ENCODE results near the gene LCOR. TPM values are rescaled to one million over a fixed set of nuclear protein-coding genes. Genes with fewer than 3 reads are reported as not detected.

LCOR gene
- total and polyA plus RNA-seq, 4 experiments from 2014 or later: 15.0 to 44.9 (median 32.6) TPM

GRCh38 chr10:97034301-97034700 lies 202.2 kb downstream of the LCOR start:
- CTCF ChIA-PET (ENCODE audit: partially characterized antibody): interaction anchor here (0.7 to 5.7 kb wide), 4 partner anchors 8 to 176 kb away, joined by 3 to 86 read pairs (median 46); no protein-coding TSS in a partner anchor
- DNase-seq: no peak
- peaks cover 7 to 10% of the 10 kb centered on the region in 2 donors for H3K27me3 Mint-ChIP-seq

GRCh38 chr10:97034958-97035769 lies 203.1 kb downstream of the LCOR start:
- intact Hi-C loops (cut with micrococcal nuclease): no loop called here
- Histone ChIP-seq H3K9me3 (ENCODE audit: control insufficient read depth in 1 of 2, low read length in 2 of 2) (no peaks in the 10 kb centered on the region), H3K27ac (ENCODE audit: low read depth, low read length) (no peak overlapping the region), H3K4me1 (ENCODE audit: insufficient read depth, low read length) (no peaks in the 10 kb centered on the region), H3K27me3 (ENCODE audit: insufficient read depth, low read length) (no peaks in the 10 kb centered on the region), H3K4me3 (ENCODE audit: low read length in 2 of 2) (no peak overlapping the region), H3K36me3 (ENCODE audit: insufficient read depth, low read length) (no peaks in the 10 kb centered on the region)
- Mint-ChIP-seq H3K36me3 (no peaks in the 10 kb centered on the region), H3K27ac (no peak overlapping the region), H3K27me3 (peaks cover 4 to 10% of the 10 kb centered on the region in 2 donors), H3K4me3 (no peak overlapping the region), H3K9me3 (peaks cover 0 to 1% (median 0%) of the 10 kb centered on the region in 8 donors), H3K4me1 (peaks cover 7 to 19% (median 11%) of the 10 kb centered on the region in 4 donors)
- CTCF ChIA-PET (ENCODE audit: partially characterized antibody): interaction anchor here (0.7 to 5.7 kb wide), 6 partner anchors 9 to 199 kb away, joined by 3 to 86 read pairs (median 10); no protein-coding TSS in a partner anchor
- no peak for DNase-seq
- POLR2A ChIA-PET (ENCODE audit: partially characterized antibody): no interaction called here

More at GRCh38 chr10:97034301-97034700, 202.2 kb downstream of the LCOR start:
- Histone ChIP-seq H3K27ac (ENCODE audit: low read depth, low read length) (no peak overlapping the region), H3K4me1 (ENCODE audit: insufficient read depth, low read length) (no peaks in the 10 kb centered on the region), H3K36me3 (ENCODE audit: insufficient read depth, low read length) (no peaks in the 10 kb centered on the region), H3K27me3 (ENCODE audit: insufficient read depth, low read length) (no peaks in the 10 kb centered on the region), H3K4me3 (ENCODE audit: low read length in 2 of 2) (no peak overlapping the region), H3K9me3 (ENCODE audit: control insufficient read depth in 1 of 2, low read length in 2 of 2) (no peaks in the 10 kb centered on the region)
- H3K36me3 Mint-ChIP-seq: no peaks in the 10 kb centered on the region
- POLR2A ChIA-PET (ENCODE audit: partially characterized antibody): no interaction called here
- no peak overlapping the region for H3K4me3 Mint-ChIP-seq
- H3K9me3 Mint-ChIP-seq: peaks cover 0 to 1% (median 0%) of the 10 kb centered on the region in 8 donors
- intact Hi-C loops (cut with micrococcal nuclease): no loop called here
- no peak overlapping the region for H3K27ac Mint-ChIP-seq
- H3K4me1 Mint-ChIP-seq: peaks cover 7 to 19% (median 11%) of the 10 kb centered on the region in 4 donors

GRCh38 chr10:97037365-97038361 lies 205.6 kb downstream of the LCOR start:
- peak overlapping the region in 4 of 7 donors; percentile 16 to 57 (median 42) for H3K27ac Mint-ChIP-seq
- peaks cover 7 to 19% (median 11%) of the 10 kb centered on the region in 4 donors for H3K4me1 Mint-ChIP-seq
- no peak overlapping the region for H3K27ac ChIP-seq (ENCODE audit: low read depth, low read length)
- ChIA-PET POLR2A (ENCODE audit: partially characterized antibody) (no interaction called here), CTCF (ENCODE audit: partially characterized antibody) (interaction anchor here (0.7 to 5.7 kb wide), 26 partner anchors 9 to 399 kb away, joined by 3 to 86 read pairs (median 6); no protein-coding TSS in a partner anchor)
- intact Hi-C loops (cut with micrococcal nuclease): loop anchor here (1.0 kb wide), 1 partner anchor 173 kb away; no protein-coding TSS in a partner anchor
- no peaks in the 10 kb centered on the region for H3K36me3 Mint-ChIP-seq
- H3K9me3 Mint-ChIP-seq: peaks cover 0 to 1% (median 0%) of the 10 kb centered on the region in 8 donors
- peaks cover 4 to 10% of the 10 kb centered on the region in 2 donors for H3K27me3 Mint-ChIP-seq
- peak; percentile 51 to 64 (median 53) for DNase-seq
- no peaks in the 10 kb centered on the region for H3K9me3 ChIP-seq (ENCODE audit: control insufficient read depth in 1 of 2, low read length in 2 of 2)
- H3K27me3 ChIP-seq (ENCODE audit: insufficient read depth, low read length): no peaks in the 10 kb centered on the region
- peak overlapping the region; percentile 34 to 36 for H3K4me3 ChIP-seq (ENCODE audit: low read length in 2 of 2)
- peak overlapping the region; percentile 69 to 86 (median 79) for H3K4me3 Mint-ChIP-seq
- no peaks in the 10 kb centered on the region for H3K4me1 ChIP-seq (ENCODE audit: insufficient read depth, low read length)
- no peaks in the 10 kb centered on the region for H3K36me3 ChIP-seq (ENCODE audit: insufficient read depth, low read length)

GRCh38 chr10:97038688-97039087 lies 206.6 kb downstream of the LCOR start:
- H3K9me3 Mint-ChIP-seq: peaks cover 0 to 1% (median 0%) of the 10 kb centered on the region in 8 donors
- H3K27ac ChIP-seq (ENCODE audit: low read depth, low read length): no peak overlapping the region
- peaks cover 4 to 10% of the 10 kb centered on the region in 2 donors for H3K27me3 Mint-ChIP-seq
- DNase-seq: no peak
- H3K36me3 ChIP-seq (ENCODE audit: insufficient read depth, low read length): no peaks in the 10 kb centered on the region
- H3K4me1 ChIP-seq (ENCODE audit: insufficient read depth, low read length): no peaks in the 10 kb centered on the region
- H3K27ac Mint-ChIP-seq: no peak overlapping the region
- H3K36me3 Mint-ChIP-seq: no peaks in the 10 kb centered on the region
- H3K9me3 ChIP-seq (ENCODE audit: control insufficient read depth in 1 of 2, low read length in 2 of 2): no peaks in the 10 kb centered on the region
- POLR2A ChIA-PET (ENCODE audit: partially characterized antibody): no interaction called here
- peaks cover 7 to 19% (median 11%) of the 10 kb centered on the region in 4 donors for H3K4me1 Mint-ChIP-seq
- intact Hi-C loops (cut with micrococcal nuclease): no loop called here
- no peaks in the 10 kb centered on the region for H3K27me3 ChIP-seq (ENCODE audit: insufficient read depth, low read length)
- peak overlapping the region in 1 of 8 donors; percentile 37 for H3K4me3 Mint-ChIP-seq
- no peak overlapping the region for H3K4me3 ChIP-seq (ENCODE audit: low read length in 2 of 2)
- CTCF ChIA-PET (ENCODE audit: partially characterized antibody): interaction anchor here (1.3 to 5.7 kb wide), 11 partner anchors 11 to 196 kb away, joined by 3 to 86 read pairs (median 9); no protein-coding TSS in a partner anchor

- POLR2A ChIA-PET (ENCODE audit: partially characterized antibody): interaction anchor here (0.5 kb wide), 1 partner anchor 257 kb away, joined by 4 read pairs; no protein-coding TSS in a partner anchor
- peak overlapping the region in 1 of 7 donors; percentile 12 for H3K27ac Mint-ChIP-seq
- H3K36me3 Mint-ChIP-seq: no peaks in the 10 kb centered on the region
These were observed 207.6 kb downstream of the LCOR start for GRCh38 chr10:97039538-97040247.

GRCh38 chr10:97040248-97040584 lies 208.1 kb downstream of the LCOR start:
- ChIA-PET POLR2A (ENCODE audit: partially characterized antibody) (interaction anchor here (0.5 kb wide), 1 partner anchor 257 kb away, joined by 4 read pairs; no protein-coding TSS in a partner anchor), CTCF (ENCODE audit: partially characterized antibody) (interaction anchor here (1.1 to 5.7 kb wide), 3 partner anchors 33 to 168 kb away, joined by 3 to 86 read pairs (median 4); no protein-coding TSS in a partner anchor)
- no peaks in the 10 kb centered on the region for H3K4me1 ChIP-seq (ENCODE audit: insufficient read depth, low read length)
- H3K27ac ChIP-seq (ENCODE audit: low read depth, low read length): no peak overlapping the region
- Mint-ChIP-seq H3K27ac (no peak overlapping the region), H3K27me3 (peaks cover 4 to 10% of the 10 kb centered on the region in 2 donors), H3K4me1 (peaks cover 7 to 19% (median 11%) of the 10 kb centered on the region in 4 donors), H3K9me3 (peaks cover 0 to 1% (median 0%) of the 10 kb centered on the region in 8 donors), H3K4me3 (no peak overlapping the region), H3K36me3 (no peaks in the 10 kb centered on the region)
- H3K4me3 ChIP-seq (ENCODE audit: low read length in 2 of 2): no peak overlapping the region
- intact Hi-C loops (cut with micrococcal nuclease): no loop called here
- H3K9me3 ChIP-seq (ENCODE audit: control insufficient read depth in 1 of 2, low read length in 2 of 2): no peaks in the 10 kb centered on the region
- H3K36me3 ChIP-seq (ENCODE audit: insufficient read depth, low read length): no peaks in the 10 kb centered on the region
- H3K27me3 ChIP-seq (ENCODE audit: insufficient read depth, low read length): no peaks in the 10 kb centered on the region
- DNase-seq: no peak

More at GRCh38 chr10:97039538-97040247, 207.6 kb downstream of the LCOR start:
- intact Hi-C loops (cut with micrococcal nuclease): no loop called here
- no peak overlapping the region for H3K27ac ChIP-seq (ENCODE audit: low read depth, low read length)
- H3K36me3 ChIP-seq (ENCODE audit: insufficient read depth, low read length): no peaks in the 10 kb centered on the region
- H3K4me3 ChIP-seq (ENCODE audit: low read length in 2 of 2): no peak overlapping the region
- CTCF ChIA-PET (ENCODE audit: partially characterized antibody): interaction anchor here (1.1 to 5.7 kb wide), 8 partner anchors 14 to 169 kb away, joined by 3 to 86 read pairs (median 6); no protein-coding TSS in a partner anchor
- no peaks in the 10 kb centered on the region for H3K9me3 ChIP-seq (ENCODE audit: control insufficient read depth in 1 of 2, low read length in 2 of 2)
- Mint-ChIP-seq H3K4me3 (no peak overlapping the region), H3K4me1 (peaks cover 7 to 19% (median 11%) of the 10 kb centered on the region in 4 donors), H3K9me3 (peaks cover 0 to 1% (median 0%) of the 10 kb centered on the region in 8 donors), H3K27me3 (peaks cover 4 to 10% of the 10 kb centered on the region in 2 donors)
- no peak for DNase-seq
- no peaks in the 10 kb centered on the region for H3K4me1 ChIP-seq (ENCODE audit: insufficient read depth, low read length)
- H3K27me3 ChIP-seq (ENCODE audit: insufficient read depth, low read length): no peaks in the 10 kb centered on the region
